ENCODE results near the gene GAB1.

GAB1 gene

GRCh38 chr4:143473334-143474126, 136.9 kb downstream of the GAB1 start:
- in situ Hi-C loops (cut with MboI; ENCODE audit: low sequenced_read_pairs), result no loop called here

GRCh38 chr4:143477487-143477886, 140.8 kb downstream of the GAB1 start:
- in situ Hi-C loops (cut with MboI; ENCODE audit: low sequenced_read_pairs), result no loop called here

DNA sequence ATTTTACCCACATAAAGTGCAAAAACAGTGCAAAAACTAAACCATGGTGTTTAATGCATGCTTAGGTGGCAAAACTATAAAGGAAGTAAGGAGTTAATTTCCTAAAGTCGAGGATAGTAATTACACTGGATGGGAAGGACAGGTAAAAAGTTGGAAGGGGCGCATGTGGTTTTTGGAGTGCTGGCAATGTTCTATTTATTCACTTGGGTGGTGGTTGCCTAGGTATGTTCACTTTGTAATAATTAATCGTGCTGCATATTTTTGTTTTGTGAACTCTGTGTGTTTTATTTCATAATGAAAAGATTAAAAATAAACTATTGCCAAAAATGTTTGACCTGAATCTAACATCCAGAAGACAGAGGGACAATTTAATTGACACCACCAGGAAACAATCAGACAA, 144.7 kb downstream of the GAB1 start:
- in situ Hi-C loops (cut with MboI; ENCODE audit: low sequenced_read_pairs), result no loop called here

DNA sequence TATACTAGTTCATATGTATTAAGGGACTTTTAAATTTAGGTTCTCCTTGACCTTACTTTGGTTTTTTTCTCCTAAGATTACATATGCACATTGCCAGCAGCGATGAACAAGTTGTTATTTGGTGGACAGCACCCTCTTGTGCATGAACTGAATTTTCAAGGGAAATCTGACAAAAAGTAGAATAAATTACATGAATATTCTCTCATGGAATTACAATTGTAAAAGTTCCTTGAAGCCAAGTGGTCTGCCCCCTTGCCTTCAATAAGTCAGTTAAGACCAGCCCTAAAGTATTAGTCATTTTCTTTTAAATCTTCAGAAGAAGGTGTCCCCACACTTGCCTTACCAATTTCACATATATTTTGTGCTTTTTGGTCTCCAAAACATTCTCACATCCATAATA, 146.2 kb downstream of the GAB1 start:
- in situ Hi-C loops (cut with MboI; ENCODE audit: low sequenced_read_pairs), result no loop called here

- in situ Hi-C loops (cut with MboI; ENCODE audit: low sequenced_read_pairs), result no loop called here
These were observed 149.6 kb downstream of the GAB1 start for GRCh38 chr4:143486314-143486713.

GRCh38 chr4:143488687-143489086, 152.0 kb downstream of the GAB1 start:
- in situ Hi-C loops (cut with MboI; ENCODE audit: low sequenced_read_pairs), result no loop called here

- in situ Hi-C loops (cut with MboI; ENCODE audit: low sequenced_read_pairs), result no loop called here
These were observed 152.4 kb downstream of the GAB1 start for GRCh38 chr4:143489106-143489505.

DNA sequence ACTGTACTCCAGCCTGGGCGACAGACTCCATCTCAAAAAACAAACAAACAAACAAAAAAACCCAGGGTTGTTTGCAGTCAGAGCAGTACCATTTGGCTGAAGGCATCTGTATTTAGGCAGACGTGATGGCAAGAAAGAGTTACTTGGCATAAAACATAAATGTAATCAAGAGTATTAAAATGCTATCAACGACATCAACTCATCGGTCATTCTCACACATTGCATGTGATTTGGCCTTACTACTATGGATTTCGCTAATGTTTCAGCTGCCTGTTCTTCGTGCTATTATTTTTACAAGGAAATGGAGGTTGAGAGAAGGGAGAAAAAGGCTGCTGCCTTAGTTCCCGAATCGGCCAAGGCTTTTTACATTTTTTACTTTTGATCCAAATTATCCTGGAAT, 161.3 kb downstream of the GAB1 start:
- in situ Hi-C loops (cut with MboI; ENCODE audit: low sequenced_read_pairs), result no loop called here

DNA sequence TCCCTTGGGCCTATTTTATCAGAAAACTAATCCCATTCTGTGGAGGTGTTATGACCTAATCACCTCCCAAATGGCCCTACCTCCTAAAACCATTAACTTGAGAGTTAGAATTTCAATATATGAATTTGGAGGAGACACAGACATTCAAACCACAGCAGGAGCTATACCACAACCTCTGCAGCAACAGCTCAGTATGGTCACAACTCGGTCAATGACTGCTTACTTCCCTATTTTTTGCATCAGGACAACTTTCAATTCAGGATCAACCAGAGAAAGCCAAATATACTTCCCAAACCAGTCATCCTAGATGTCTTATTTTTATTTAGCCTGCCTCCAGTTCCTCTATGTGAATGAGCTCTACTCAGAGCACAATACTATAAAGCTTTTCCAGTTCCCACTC, 165.6 kb downstream of the GAB1 start:
- in situ Hi-C loops (cut with MboI; ENCODE audit: low sequenced_read_pairs), result no loop called here

GRCh38 chr4:143506031-143506430, 169.4 kb downstream of the GAB1 start:
- in situ Hi-C loops (cut with MboI; ENCODE audit: low sequenced_read_pairs), result no loop called here

GRCh38 chr4:143511906-143512305, 175.2 kb downstream of the GAB1 start:
- in situ Hi-C loops (cut with MboI; ENCODE audit: low sequenced_read_pairs), result no loop called here

DNA sequence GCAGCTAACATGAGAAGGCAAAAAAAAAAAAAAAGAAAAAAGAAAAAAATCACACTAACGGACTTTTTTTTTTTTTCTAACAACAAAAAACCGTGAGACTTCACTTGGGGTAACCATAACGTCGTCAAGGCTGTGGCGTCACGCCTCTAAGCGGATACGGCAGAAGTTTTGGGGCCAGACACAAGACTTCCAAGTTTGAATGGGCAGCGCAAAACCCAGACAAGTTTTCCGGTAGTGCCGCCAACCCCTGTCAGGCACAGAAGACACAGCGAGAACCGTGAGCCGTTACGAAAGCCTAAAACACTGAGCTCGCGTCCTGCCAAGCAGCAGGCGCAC, 176.3 kb downstream of the GAB1 start:
- in situ Hi-C loops (cut with MboI; ENCODE audit: low sequenced_read_pairs), result no loop called here

DNA sequence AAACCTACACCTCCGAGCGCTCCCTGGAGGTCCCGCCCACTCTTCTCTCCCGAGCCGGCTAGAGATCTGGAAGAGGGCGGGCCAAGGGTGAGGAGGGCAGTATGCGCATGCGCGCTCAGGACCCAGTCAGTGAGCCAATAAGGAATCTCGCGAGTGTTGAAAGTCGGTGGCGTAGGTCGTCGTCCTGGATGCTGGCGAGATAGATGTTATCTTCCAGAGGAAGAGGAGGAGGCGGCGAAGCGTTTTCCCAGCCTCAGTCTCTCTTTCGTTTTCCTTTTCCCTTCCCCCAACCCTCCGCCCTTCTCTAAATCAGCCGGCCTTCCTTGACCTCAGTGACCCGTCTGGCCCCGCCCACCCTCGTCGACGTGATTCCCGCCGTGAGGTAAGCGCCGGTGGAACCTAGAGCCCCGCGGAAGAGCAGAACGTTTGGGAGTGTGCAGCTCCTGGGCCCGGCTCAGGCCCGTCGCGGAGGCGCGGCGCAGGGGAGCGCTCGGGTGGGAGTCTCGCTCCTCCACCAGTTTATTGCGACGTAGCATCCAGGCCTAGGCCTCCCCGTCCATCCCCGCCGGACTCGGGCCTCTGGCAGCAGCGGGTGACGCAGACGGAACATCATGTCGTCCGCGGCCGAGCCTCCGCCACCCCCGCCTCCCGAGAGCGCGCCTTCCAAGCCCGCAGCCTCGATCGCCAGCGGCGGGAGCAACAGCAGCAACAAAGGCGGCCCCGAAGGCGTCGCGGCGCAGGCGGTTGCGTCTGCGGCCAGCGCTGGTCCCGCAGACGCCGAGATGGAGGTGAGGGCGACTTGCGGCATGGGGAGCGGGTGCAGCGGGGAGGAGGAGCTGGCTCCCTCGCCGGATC, 176.9 kb downstream of the GAB1 start, which contains the start of gene SMARCA5:
Gene SMARCA5 (plus strand): TSS at position 389 of the 855 bp plus-strand sequence. CDS start 223 bp downstream, at position 612.
- in situ Hi-C loops (cut with MboI; ENCODE audit: low sequenced_read_pairs), result no loop called here

- in situ Hi-C loops (cut with MboI; ENCODE audit: low sequenced_read_pairs), result no loop called here
These were observed 177.5 kb downstream of the GAB1 start for GRCh38 chr4:143514169-143514495.

DNA sequence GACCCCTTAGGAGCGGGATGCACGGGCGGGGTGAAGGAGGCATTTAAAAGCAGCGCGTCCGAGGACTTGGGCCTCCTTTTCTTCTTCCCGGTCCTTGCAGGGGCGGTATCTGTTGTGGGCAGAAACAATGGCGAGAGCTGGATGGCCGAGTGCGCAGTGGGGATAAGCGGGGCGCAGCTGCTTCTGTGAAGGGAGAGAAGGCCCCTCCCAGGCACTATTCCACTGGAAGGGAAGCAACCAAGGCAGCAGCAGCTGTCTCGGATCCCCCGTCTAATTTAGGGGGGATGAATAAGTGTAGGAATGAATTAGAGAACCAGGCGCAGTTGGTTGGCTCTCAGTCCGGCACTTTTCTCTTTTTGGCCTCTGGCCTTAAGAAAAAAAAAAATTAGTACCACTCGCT, 177.8 kb downstream of the GAB1 start:
- in situ Hi-C loops (cut with MboI; ENCODE audit: low sequenced_read_pairs), result no loop called here

GRCh38 chr4:143514901-143515300, 178.2 kb downstream of the GAB1 start:
- in situ Hi-C loops (cut with MboI; ENCODE audit: low sequenced_read_pairs), result no loop called here

DNA sequence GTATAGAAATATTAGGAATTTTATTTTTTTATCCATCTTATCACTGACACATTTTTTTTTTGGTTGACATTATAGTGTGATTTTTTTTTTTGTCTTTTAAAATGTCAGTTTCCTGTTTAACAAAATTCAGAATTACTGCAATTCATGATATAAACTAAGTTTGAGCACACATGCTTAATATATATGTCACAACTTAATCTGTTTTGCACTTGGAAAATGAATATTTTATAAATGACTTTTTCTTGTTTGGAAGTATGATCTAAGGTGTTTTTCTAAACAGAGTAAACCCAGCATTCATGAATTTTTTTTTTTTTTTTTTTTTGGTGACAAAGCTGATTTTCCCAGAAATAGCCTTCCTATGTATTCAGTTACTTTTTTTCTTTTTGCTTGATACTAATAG, 179.2 kb downstream of the GAB1 start:
- in situ Hi-C loops (cut with MboI; ENCODE audit: low sequenced_read_pairs), result no loop called here

GRCh38 chr4:143517764-143518163, 181.1 kb downstream of the GAB1 start:
- in situ Hi-C loops (cut with MboI; ENCODE audit: low sequenced_read_pairs), result no loop called here
